Testis (tissue), 3 donors: ENCODE measurements around the gene NAA16. TPM values are rescaled to one million over a fixed set of nuclear protein-coding genes. Genes with fewer than 3 reads are reported as not detected.

Experiments used
- DNase-seq: peaks from one replicate; pipeline ENCODE4 v3.0.0-alpha.2; 2019
- H3K27ac ChIP-seq, 2 donors: fragments of 200-600 bp; sonication (generic); one replicate each; pipeline ENCODE4 v1.5.1; 2019
- H3K27me3 ChIP-seq: fragments of 200-600 bp; sonication (generic); one replicate; pipeline ENCODE4 v1.5.1; 2019
- H3K36me3 ChIP-seq: fragments of 200-600 bp; sonication (generic); one replicate; pipeline ENCODE4 v1.5.1; 2017; ENCODE audit warnings: low read depth; ENCODE audit errors: missing control alignments
- H3K4me1 ChIP-seq: fragments of 200-600 bp; sonication (generic); one replicate; pipeline ENCODE4 v1.5.1; 2019
- H3K4me3 ChIP-seq, 2 donors: fragments of 200-600 bp; sonication (generic); one replicate each; pipeline ENCODE4 v1.5.1; 2017 to 2019
- H3K9me3 ChIP-seq: fragments of 200-600 bp; sonication (generic); one replicate; pipeline ENCODE4 v1.5.1; 2017
- CTCF ChIP-seq, 3 experiments: fragments of 450-650 bp in 2 of 3; fragments of 200-600 bp in 1 of 3; sonication (generic) in 1 of 3; IDR thresholded peaks; one replicate each; pipeline ENCODE4 v1.5.1; 2016 to 2019; ENCODE audit warnings: antibody characterized with exemption in 3 of 3, mild to moderate bottlenecking in 2 of 3, moderate library complexity in 1 of 3
- POLR2A ChIP-seq: fragments of 450-650 bp; IDR thresholded peaks from one replicate; pipeline ENCODE4 v1.6.1; 2017; ENCODE audit warnings: antibody characterized with exemption, mild to moderate bottlenecking, moderate library complexity
- WGBS, 2 donors: methylation state at CpG; one replicate each; pipeline ENCODE4 v1.1.5; 2018; 5-methylcytosine and 5-hydroxymethylcytosine counted together
- intact Hi-C: fragments of 100-400 bp; cut with DNase I; formaldehyde crosslinking; loops from one replicate; pipeline ENCODE4 v1.15.1; 2023; ENCODE audit warnings: low total_unique reads
- polyA plus RNA-seq: library from polyadenylated mRNA; stranded (reverse); fragments of 350-450 nt; fragmentation: Illumina TruSeq; extraction: RNeasy Lipid Tissue Mini Kit (QIAGEN cat#74804); gene quantifications from one replicate; pipeline ENCODE4 v1.2.3, GENCODE V29; 2014; ENCODE audit warnings: low read depth, low replicate concordance; ENCODE audit not compliant: insufficient read depth
- total RNA-seq, 2 donors: library from RNA; depleted of rRNA; stranded (reverse); fragments of >200 nt; gene quantifications; one replicate each; pipeline ENCODE4 v1.2.3, GENCODE V29; 2016

NAA16 gene
- total and polyA plus RNA-seq, 3 donors from 2014 or later, result 18.5 to 38.0 (median 33.1) TPM

GRCh38 chr13:41413872-41414271 is 102.8 kb downstream of the NAA16 start:
- 93 to 94% methylated on average over 5 of the region's 5 CpGs for whole genome bisulfite sequencing, 2 donors
- intact Hi-C loops, result loop anchor here (10.0 kb wide), 1 partner anchor 241 kb away; no protein-coding TSS in a partner anchor
- H3K4me3 ChIP-seq, result no peak overlapping the region
- no peaks in the 10 kb centered on the region for H3K9me3 ChIP-seq
- H3K27ac ChIP-seq, result no peak overlapping the region
- no peaks in the 10 kb centered on the region for H3K36me3 ChIP-seq
- H3K27me3 ChIP-seq, result no peaks in the 10 kb centered on the region
- H3K4me1 ChIP-seq, result no peaks in the 10 kb centered on the region
- TF ChIP-seq CTCF (IDR thresholded peaks at IDR 0.05), result no peak
- TF ChIP-seq POLR2A, result no peak
- DNase-seq, result no peak

DNA sequence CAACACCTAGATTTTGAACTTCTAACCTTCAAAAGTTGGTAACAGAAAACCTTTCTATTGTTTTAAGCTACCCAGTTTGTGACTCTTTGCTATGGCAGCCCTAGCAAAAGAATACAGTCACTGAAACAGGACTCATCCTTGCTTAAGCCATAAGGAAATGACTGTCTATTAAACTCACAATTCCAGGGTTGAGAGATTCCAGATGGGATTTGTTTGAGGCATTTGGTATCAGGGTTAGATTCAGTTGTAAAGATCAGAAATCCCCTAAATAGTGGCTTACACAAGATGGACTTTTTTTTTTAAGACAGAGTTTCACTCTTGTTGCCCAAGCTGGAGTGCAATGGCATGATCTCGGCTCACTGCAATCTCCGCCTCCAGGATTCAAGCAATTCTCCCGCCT is 105.2 kb downstream of the NAA16 start:
- Histone ChIP-seq H3K27me3 (no peaks in the 10 kb centered on the region), H3K27ac (no peak overlapping the region), H3K4me3 (no peak overlapping the region), H3K9me3 (no peaks in the 10 kb centered on the region), H3K36me3 (no peaks in the 10 kb centered on the region), H3K4me1 (no peaks in the 10 kb centered on the region)
- 33 to 93% methylated on average over 3 of the region's 3 CpGs for WGBS, 2 donors
- TF ChIP-seq POLR2A (no peak), CTCF (IDR thresholded peaks at IDR 0.05) (no peak)
- DNase-seq, result no peak
- intact Hi-C loops, result loop anchor here (10.0 kb wide), 1 partner anchor 239 kb away; no protein-coding TSS in a partner anchor

- whole genome bisulfite sequencing, 2 donors, result 43 to 48% methylated on average over 5 of the region's 5 CpGs
- H3K27me3 ChIP-seq, result no peaks in the 10 kb centered on the region
- H3K27ac ChIP-seq, result no peak overlapping the region
- H3K9me3 ChIP-seq, result no peaks in the 10 kb centered on the region
- intact Hi-C loops, result loop anchor here (10.0 kb wide), 1 partner anchor 237 kb away; no protein-coding TSS in a partner anchor
- DNase-seq, result no peak
- no peaks in the 10 kb centered on the region for H3K36me3 ChIP-seq
- no peak for TF ChIP-seq CTCF (IDR thresholded peaks at IDR 0.05)
- TF ChIP-seq POLR2A, result no peak
- H3K4me3 ChIP-seq, result no peak overlapping the region
- no peaks in the 10 kb centered on the region for H3K4me1 ChIP-seq
These were observed 107.0 kb downstream of the NAA16 start for GRCh38 chr13:41418027-41418426.

DNA sequence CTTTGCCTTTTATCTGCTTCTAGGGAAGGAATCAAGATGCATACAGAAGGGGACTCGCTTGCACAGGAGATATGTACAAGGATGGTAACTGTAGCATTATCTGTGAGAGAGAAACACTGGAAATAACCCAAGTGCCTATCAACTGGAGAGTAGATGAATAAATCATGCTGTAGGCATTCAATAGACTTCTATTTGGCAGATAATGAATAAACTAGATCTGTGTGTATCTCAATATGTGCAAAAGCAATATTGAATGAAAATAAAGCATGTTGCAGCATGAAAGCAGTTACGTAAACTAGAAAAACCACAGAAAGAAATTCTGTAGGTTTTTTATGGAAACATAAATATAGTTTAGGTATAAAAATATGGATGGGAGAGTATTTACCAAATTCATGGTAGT is 107.7 kb downstream of the NAA16 start:
- Histone ChIP-seq H3K4me1 (no peaks in the 10 kb centered on the region), H3K4me3 (no peak overlapping the region), H3K27me3 (no peaks in the 10 kb centered on the region), H3K36me3 (no peaks in the 10 kb centered on the region), H3K27ac (no peak overlapping the region), H3K9me3 (no peaks in the 10 kb centered on the region)
- TF ChIP-seq CTCF (IDR thresholded peaks at IDR 0.05) (no peak), POLR2A (no peak)
- DNase-seq, result no peak
- WGBS, 2 donors, result 79 to 88% methylated on average over 2 of the region's 2 CpGs
- intact Hi-C loops, result loop anchor here (10.0 kb wide), 1 partner anchor 236 kb away; no protein-coding TSS in a partner anchor

GRCh38 chr13:41419206-41419605 is 108.1 kb downstream of the NAA16 start:
- no peaks in the 10 kb centered on the region for H3K9me3 ChIP-seq
- 70 to 73% methylated on average over 1 of the region's 1 CpG for WGBS, 2 donors
- H3K27me3 ChIP-seq, result no peaks in the 10 kb centered on the region
- H3K4me1 ChIP-seq, result no peaks in the 10 kb centered on the region
- DNase-seq, result no peak
- intact Hi-C loops, result loop anchor here (10.0 kb wide), 1 partner anchor 236 kb away; no protein-coding TSS in a partner anchor
- H3K4me3 ChIP-seq, result no peak overlapping the region
- no peak overlapping the region for H3K27ac ChIP-seq
- TF ChIP-seq POLR2A, result no peak
- TF ChIP-seq CTCF (IDR thresholded peaks at IDR 0.05), result no peak
- H3K36me3 ChIP-seq, result no peaks in the 10 kb centered on the region
